GM21529 (cell line): Measurements from ENCODE around the gene REEP3.
"Not testable (repeated sequence)": the region's sequence is repeated elsewhere in the genome, so short reads cannot be mapped to it uniquely, and the experiment has no call there.

Source experiments
- ATAC-seq: cut with Tn5 transposase; IDR thresholded peaks from one replicate; pipeline ENCODE4 v1.9.1; 2021; ENCODE audit not compliant: unreplicated experiment

Gene REEP3

GRCh38 chr10:63547628-63548360 is 26.6 kb downstream of the REEP3 start:
- ATAC-seq = no peak

DNA sequence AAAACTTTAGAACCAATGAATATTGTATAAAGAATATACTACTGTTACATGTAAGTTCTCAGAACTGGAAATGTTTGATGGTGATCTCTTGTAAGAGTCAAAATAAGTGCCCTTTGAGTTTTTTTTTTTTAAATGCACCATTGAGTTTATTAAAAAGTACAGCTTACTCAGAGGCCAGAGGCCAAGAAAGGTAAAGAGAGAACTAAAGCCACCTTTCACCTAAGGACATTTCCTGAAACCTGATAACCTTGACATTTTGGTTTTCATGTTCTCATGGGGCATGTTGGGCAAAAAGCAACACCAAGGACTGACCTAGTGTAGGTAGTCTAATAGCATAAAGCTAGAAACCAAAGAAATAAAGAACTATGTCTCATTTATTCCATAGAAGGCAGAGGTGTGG is 27.7 kb downstream of the REEP3 start:
- ATAC-seq = no peak

DNA sequence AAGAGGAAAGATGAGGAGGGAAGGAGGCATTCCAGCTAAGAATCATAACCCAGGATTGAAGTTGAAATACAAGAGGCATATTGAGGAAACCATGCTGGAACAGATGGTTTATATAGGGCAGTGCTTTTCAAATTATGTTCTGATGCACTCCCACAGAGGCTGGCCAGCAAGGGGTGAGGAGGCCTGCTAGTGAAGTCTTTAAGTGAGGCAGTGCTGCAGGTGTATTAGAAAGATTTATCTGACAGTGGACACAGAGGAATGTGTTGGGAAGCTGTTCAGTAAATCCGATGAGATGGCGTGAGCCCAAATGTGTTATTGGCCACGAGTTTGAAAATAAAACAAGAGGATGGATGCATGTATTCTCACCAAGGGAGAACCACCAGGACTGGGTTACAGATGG is 28.6 kb downstream of the REEP3 start:
- ATAC-seq = no peak

DNA sequence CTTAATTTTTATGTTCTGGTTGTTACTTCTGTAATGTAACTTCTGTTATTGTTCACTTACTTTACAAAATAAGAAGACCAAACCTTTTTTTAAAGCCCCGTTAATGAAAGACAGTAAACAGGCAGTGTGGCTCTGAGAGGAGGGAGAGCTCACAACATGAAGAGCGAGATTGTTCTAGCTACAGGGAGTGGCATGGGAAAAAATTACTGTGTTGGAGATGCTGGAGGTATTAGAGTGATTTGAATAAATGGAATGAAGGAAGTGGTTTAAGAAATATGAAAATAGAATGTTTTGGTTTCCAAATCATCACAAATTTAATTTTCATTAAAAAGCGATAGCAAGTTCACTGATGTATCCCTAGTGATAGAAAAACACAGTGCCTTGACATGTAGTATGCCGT is 31.8 kb downstream of the REEP3 start:
- ATAC-seq = no peak

DNA sequence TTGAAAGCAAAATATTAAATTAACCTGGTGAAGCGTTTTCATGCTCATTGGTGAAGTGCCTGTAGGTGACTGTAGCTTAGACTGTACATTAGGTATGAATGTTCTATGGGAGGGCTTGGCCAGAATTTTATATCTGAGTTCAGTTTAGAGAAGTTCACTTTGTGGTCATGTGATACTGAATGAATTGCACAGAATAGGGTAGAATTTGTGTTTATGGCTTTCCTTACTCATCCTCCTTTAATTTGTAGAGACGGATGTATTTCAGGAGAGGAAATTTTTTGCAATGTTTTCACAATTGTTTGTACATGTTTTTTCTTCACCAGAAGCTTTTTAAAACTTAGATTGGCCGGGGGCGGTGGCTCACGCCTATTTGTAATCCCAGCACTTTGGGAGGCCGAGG is 32.3 kb downstream of the REEP3 start:
- ATAC-seq = no peak

DNA sequence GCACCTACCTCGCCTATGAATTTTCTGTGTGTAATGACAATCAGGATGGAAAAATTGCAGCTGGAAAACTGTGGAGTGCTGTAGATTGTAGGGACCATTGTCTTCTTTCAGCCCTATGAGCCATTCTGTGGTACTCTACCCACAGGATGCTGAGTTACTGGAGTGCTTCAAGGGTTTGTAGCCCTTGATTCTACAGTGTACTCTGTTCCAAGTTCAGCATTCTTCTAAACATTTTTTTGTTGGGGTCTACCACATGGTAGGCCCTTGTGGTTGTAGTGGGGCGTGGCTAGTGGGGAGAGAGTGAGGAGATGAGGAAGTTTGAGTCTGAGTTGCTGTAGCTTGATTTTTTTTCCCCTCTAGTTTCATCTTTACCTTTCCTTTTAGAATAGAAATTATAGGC is 33.5 kb downstream of the REEP3 start:
- peak; percentile 76 for ATAC-seq

- ATAC-seq = no peak
Measured at GRCh38 chr10:63555330-63555729, 34.1 kb downstream of the REEP3 start.

DNA sequence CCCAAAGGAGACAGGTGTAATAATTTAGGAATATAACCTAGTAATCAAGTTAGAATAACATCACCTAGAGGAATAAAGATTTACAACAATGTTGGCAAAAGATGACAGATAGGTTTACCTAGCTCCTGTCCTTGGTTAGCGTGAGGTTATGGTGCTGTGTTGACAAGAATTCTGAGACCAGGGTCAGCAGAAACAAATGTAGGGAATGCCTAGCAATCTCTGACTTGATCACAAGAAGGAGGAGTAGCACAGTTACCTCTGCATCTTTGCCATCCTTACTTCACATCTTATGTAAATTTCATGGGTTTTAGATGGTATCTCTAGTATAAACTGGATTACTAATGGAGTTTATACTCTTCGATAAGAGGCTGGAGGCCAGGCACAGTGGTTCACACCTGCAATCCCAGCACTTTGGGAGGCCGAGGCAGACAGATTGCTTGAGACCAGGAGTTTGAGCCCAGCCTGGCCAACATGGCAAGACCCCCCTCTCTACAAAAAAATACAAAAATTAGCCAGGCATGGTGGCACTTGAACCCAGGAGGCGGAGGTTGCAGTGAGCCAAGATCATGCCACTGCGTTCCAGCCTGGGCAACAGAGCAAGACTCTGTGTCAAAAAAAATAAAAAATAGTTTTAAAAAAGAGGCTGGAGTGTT is 37.1 kb downstream of the REEP3 start:
- no peak for ATAC-seq

DNA sequence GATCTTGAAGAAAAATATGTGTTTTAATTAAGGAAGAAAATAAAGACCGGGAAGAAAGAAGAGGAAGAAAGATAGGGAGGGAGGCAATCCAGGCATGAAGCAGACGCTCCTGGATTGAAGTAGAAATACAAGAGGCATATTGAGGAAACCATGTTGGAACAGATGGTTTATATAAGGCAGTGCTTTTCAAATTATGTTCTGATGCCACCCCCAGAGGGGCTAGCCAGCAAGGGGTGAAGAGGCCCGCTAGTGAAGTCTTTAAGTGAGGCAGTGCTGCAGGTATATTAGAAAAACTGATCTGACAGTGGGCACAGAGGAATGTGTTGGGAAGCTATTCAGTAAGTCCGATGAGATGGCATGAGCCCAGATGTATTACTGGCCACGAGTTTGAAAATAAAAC is 40.1 kb downstream of the REEP3 start:
- no peak for ATAC-seq

- ATAC-seq = no peak
Measured at GRCh38 chr10:63562391-63562790, 41.2 kb downstream of the REEP3 start.

- ATAC-seq = no peak
Measured at GRCh38 chr10:63562857-63563256, 41.7 kb downstream of the REEP3 start.

- no peak for ATAC-seq
Measured at GRCh38 chr10:63563623-63564022, 42.4 kb downstream of the REEP3 start.

DNA sequence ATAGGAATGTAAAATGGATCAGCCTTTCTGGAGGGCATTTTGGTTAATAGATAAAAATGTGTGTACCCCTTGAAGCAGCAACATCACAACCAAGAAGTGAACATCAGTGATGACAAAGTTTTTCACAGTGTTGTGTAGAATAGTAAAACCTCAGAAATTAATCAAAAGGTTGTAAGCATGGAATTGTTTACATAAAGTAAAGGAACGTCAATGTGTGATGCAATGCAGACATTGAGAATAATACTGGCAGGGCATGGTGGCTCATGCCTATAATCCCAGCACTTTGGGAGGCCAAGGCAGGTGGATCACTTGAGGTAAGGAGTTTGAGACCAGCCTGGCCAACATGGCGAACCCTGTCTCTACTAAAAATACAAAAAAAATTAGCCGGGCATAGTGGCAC is 43.5 kb downstream of the REEP3 start:
- ATAC-seq = not testable (repeated sequence)

- no peak for ATAC-seq
Measured at GRCh38 chr10:63573068-63573697, 52.0 kb downstream of the REEP3 start.

- no peak for ATAC-seq
Measured at GRCh38 chr10:63574011-63574410, 52.8 kb downstream of the REEP3 start.

DNA sequence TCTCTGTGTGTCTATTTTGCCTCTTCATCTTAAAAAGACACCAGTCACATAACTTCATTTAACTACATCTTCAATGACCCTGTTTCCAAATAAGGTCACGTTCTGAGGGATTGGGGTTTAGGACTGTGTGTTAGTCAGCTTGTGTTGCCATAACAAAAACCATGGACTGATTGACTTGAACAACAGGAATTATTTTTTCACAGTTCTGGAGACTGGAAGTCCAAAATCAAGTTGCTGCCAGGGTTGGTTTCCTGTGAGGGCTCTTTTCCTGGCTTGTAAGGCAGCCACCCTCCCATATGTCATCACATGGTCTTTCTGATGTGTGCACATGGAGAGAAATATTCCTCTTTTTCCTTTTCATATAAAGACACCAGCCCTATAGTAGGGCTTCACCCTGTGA is 55.3 kb downstream of the REEP3 start:
- no peak for ATAC-seq

- no peak for ATAC-seq
Measured at GRCh38 chr10:63578501-63578900, 57.3 kb downstream of the REEP3 start.

DNA sequence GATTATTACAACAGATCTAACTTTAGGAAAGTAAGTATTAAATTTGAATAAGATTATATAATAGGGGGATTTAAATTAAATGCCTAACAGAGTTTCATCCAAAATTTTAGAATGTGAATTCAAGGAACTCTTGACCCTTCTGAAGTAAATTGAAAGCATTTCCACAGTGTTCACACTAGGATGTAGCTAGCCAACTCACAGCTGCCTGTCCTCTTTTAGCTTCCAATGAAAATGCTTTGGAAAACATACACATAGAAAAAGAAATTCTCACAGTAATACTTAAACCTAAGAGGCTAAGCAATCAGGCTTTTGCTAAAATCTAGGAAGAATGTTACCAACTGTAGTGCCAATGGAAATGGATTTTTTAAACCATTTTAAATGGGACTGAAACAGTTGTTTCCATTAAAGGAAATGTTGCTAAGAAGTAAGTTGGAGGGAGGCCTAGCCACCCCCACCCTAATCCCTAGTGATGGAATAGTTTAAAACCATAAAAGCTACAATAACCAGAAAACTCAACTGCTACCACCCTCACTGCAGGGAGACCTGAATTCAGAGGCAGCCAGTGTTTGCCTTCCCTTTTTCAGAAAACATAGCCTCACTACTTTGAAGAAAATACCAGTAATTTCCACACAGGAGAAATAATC is 58.3 kb downstream of the REEP3 start:
- no peak for ATAC-seq

DNA sequence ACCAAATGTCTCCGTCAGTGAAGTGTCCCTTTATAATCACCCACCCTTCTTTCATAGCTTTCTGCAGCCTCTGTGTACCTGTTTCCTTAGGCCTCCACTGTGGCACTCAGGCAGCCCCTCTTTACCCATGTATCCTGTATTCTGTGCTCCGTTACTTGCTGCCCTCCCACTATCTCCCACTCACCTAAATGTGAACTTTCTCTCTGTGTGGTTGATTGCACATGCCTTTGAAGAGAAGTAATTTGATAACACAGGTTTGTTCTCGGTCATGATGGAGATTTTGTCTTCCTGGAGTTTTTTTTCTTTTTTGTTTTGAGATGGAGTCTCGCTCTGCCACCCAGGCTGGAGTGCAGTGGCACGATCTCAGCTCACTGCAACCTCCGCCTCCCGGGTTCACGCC is 61.5 kb downstream of the REEP3 start:
- ATAC-seq = no peak

DNA sequence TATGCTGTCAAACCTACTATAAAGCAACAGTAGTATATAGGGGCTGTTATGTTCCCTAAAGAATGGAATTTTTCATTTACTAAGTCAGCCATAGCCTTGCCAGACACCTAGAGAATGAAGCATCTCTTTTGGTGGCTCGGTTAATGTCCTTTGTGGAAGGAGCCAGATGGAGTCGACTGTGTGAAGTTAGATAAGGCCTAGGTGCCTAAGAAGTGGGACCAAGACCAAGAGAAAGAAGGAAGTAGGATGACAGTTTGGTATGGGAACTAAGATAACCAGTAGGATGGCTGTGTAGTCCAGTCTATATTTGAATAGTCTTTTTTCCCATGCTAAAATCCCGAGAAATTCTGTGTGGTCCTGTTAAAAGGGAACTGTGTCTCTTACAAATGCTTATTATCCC is 62.2 kb downstream of the REEP3 start:
- no peak for ATAC-seq

- ATAC-seq = no peak
Measured at GRCh38 chr10:63583909-63584724, 62.9 kb downstream of the REEP3 start.
